Right lobe of liver (tissue), 4 donors: ENCODE measurements around the gene ZNF566.
A peak's percentile ranks its signal among the peaks of the same experiment; 100 is the strongest.
"Not testable (repeated sequence)": the region's sequence is repeated elsewhere in the genome, so short reads cannot be mapped to it uniquely, and the experiment has no call there.

ENCODE experiments used
- POLR2A ChIP-seq: fragments of 450-650 bp; IDR thresholded peaks from one replicate; pipeline ENCODE4 v1.6.1; 2017; ENCODE audit warnings: antibody characterized with exemption, mild to moderate bottlenecking
- TF ChIP-seq, protein P1 (sequence below), 4 donors: fragments of 200-600 bp in 3 of 4; fragments of 450-650 bp in 1 of 4; IDR thresholded peaks; one replicate each; pipeline versions ENCODE4 v1.5.1 to v1.8.0; 2016 to 2022; ENCODE audit warnings: antibody characterized with exemption in 4 of 4, mild to moderate bottlenecking in 2 of 4
- donor health status: DM: no; HTN: no; CAD: no.
- donor health status: DM: no; HTN: no; CAD: no.
- donor health status: DM: no; HTN: yes; CAD: no.

DNA sequence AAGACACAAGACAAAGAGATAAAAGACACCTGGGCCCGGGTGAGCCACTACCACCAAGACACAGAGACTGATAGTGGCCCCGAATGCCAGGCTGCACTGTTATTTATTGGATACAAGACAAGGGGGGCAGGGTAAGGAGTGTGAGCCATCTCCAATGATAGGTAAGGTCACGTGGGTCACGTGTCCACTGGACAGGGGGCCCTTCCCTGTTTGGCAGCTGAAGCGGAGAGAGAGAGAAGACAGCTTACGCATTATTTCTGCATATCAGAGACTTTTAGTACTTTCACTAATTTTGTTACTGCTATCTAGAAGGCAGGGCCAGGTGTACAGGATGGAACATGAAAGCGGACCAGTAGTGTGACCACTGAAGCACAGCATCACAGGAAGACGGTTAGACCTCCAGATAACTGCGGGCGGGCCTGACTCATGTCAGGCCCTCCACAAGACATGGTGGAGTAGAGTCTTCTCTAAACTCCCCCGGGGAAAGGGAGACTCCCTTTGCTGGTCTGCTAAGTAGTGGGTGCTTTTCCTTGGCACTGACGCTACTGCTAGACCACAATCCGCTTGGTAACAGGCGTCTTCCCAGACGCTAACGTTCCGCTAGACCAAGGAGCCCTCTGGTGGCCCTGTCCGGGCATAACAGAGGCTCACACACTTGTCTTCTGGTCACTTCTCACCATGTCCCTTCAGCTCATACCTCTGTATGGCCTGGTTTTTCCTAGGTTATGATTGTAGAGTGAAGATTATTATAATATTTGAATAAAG lies 3.5 kb upstream of the ZNF566 start:
- TF ChIP-seq, protein P1, sequence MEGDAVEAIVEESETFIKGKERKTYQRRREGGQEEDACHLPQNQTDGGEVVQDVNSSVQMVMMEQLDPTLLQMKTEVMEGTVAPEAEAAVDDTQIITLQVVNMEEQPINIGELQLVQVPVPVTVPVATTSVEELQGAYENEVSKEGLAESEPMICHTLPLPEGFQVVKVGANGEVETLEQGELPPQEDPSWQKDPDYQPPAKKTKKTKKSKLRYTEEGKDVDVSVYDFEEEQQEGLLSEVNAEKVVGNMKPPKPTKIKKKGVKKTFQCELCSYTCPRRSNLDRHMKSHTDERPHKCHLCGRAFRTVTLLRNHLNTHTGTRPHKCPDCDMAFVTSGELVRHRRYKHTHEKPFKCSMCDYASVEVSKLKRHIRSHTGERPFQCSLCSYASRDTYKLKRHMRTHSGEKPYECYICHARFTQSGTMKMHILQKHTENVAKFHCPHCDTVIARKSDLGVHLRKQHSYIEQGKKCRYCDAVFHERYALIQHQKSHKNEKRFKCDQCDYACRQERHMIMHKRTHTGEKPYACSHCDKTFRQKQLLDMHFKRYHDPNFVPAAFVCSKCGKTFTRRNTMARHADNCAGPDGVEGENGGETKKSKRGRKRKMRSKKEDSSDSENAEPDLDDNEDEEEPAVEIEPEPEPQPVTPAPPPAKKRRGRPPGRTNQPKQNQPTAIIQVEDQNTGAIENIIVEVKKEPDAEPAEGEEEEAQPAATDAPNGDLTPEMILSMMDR (IDR thresholded peaks at IDR 0.05): peak; percentile 38 to 61 (median 52)
- not testable (repeated sequence) for TF ChIP-seq POLR2A
